Endothelial cell (in vitro differentiated cells): ENCODE data around the gene RBM6. TPM values are rescaled to one million over a fixed set of nuclear protein-coding genes. Genes with fewer than 3 reads are reported as not detected.
"Not testable (repeated sequence)": the region's sequence is repeated elsewhere in the genome, so short reads cannot be mapped to it uniquely, and the experiment has no call there.

ENCODE experiments used
- DNase-seq: peaks from one replicate; pipeline ENCODE4 v3.0.0; 2021; ENCODE audit warnings: low spot score
- H3K27ac Mint-ChIP-seq: one replicate; pipeline ENCODE4 v1.8.0; 2021; ENCODE audit warnings: mixed read lengths, inconsistent platforms; ENCODE audit not compliant: unreplicated experiment
- H3K27me3 Mint-ChIP-seq: one replicate; pipeline ENCODE4 v1.8.0; 2021; ENCODE audit warnings: mild to moderate bottlenecking, moderate library complexity, mixed read lengths, inconsistent platforms; ENCODE audit not compliant: unreplicated experiment
- H3K36me3 Mint-ChIP-seq: one replicate; pipeline ENCODE4 v1.8.0; 2021; ENCODE audit warnings: mild to moderate bottlenecking, low read depth, mixed read lengths, inconsistent platforms; ENCODE audit not compliant: unreplicated experiment
- H3K4me1 Mint-ChIP-seq: one replicate; pipeline ENCODE4 v1.8.0; 2021; ENCODE audit warnings: mild to moderate bottlenecking, mixed read lengths, inconsistent platforms; ENCODE audit not compliant: unreplicated experiment
- H3K4me3 Mint-ChIP-seq: one replicate; pipeline ENCODE4 v1.8.0; 2021; ENCODE audit warnings: mild to moderate bottlenecking, mixed read lengths, inconsistent platforms; ENCODE audit not compliant: unreplicated experiment
- H3K9me3 Mint-ChIP-seq: one replicate; pipeline ENCODE4 v1.8.0; 2021; ENCODE audit warnings: mixed read lengths, inconsistent platforms; ENCODE audit not compliant: unreplicated experiment
- total RNA-seq: library from RNA; stranded (reverse); fragmentation: NEBNext Ultra II Directional; extraction: Animal tissue kit (Norgen Biotek cat#: 25700); gene quantifications from one replicate; pipeline ENCODE4 v1.2.1, GENCODE V29; 2021; ENCODE audit not compliant: unreplicated experiment
- TF ChIP-seq, protein P1 (sequence below): fragments of 200-600 bp; sonication (generic); IDR thresholded peaks from one replicate; pipeline ENCODE4 v1.5.0; 2021; ENCODE audit warnings: antibody characterized with exemption; ENCODE audit not compliant: unreplicated experiment

Gene RBM6
- total RNA-seq, 1 donor from 2014 or later, result 76.2 TPM

DNA sequence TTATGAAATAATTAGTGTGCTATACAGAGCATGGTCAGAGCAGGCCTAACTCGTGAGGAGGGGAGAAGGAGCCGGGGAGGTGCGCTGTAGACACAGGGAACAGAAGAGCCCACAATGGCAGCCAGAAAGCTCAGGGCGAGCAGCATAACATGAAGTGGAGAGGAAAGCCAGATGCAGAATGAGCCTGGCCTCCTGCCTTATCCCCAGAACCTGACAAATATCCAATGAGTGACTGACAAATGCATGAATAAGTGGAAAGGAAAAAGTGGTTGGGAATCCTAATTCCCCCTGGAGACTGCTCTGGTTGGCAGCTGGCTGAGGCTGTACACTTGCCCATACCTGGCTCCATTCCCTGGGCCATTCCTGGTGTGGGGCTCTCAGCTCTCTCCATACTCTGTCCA lies 27.1 kb upstream of the RBM6 start:
- Mint-ChIP-seq H3K27me3 (peaks cover 13% of the 10 kb centered on the region), H3K4me3 (no peak overlapping the region), H3K4me1 (no peaks in the 10 kb centered on the region), H3K9me3 (no peaks in the 10 kb centered on the region), H3K27ac (no peak overlapping the region), H3K36me3 (peaks cover 16% of the 10 kb centered on the region)
- TF ChIP-seq, protein P1, sequence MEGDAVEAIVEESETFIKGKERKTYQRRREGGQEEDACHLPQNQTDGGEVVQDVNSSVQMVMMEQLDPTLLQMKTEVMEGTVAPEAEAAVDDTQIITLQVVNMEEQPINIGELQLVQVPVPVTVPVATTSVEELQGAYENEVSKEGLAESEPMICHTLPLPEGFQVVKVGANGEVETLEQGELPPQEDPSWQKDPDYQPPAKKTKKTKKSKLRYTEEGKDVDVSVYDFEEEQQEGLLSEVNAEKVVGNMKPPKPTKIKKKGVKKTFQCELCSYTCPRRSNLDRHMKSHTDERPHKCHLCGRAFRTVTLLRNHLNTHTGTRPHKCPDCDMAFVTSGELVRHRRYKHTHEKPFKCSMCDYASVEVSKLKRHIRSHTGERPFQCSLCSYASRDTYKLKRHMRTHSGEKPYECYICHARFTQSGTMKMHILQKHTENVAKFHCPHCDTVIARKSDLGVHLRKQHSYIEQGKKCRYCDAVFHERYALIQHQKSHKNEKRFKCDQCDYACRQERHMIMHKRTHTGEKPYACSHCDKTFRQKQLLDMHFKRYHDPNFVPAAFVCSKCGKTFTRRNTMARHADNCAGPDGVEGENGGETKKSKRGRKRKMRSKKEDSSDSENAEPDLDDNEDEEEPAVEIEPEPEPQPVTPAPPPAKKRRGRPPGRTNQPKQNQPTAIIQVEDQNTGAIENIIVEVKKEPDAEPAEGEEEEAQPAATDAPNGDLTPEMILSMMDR, result no peak
- DNase-seq, result no peak

DNA sequence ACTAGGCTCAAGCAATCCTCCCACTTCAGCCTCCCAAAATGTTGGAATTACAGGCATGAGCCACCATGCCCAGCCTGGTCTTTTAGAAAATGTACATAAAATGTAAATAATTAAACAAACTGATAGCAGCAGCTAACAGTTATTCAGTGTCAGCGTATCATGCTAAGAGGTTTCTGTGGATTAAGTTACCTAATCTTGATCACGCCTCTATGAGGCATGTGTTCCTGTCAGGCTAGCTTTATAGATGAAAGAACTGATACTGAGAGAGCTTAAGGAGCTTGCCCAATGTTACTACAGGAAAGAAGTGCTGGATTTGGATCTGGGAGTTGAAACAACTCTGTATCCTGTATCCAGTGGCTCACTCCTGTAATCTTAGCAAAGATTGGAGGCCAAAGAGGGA lies 25.0 kb upstream of the RBM6 start:
- Mint-ChIP-seq H3K4me3 (no peak overlapping the region), H3K27ac (peak overlapping the region; percentile 25), H3K36me3 (peaks cover 15% of the 10 kb centered on the region), H3K4me1 (no peaks in the 10 kb centered on the region), H3K27me3 (peaks cover 8% of the 10 kb centered on the region), H3K9me3 (no peaks in the 10 kb centered on the region)
- TF ChIP-seq, protein P1, result no peak
- DNase-seq, result no peak

- no peaks in the 10 kb centered on the region for H3K4me1 Mint-ChIP-seq
- TF ChIP-seq, protein P1, result no peak
- no peak for DNase-seq
- H3K36me3 Mint-ChIP-seq, result peaks cover 12% of the 10 kb centered on the region
- no peak overlapping the region for H3K27ac Mint-ChIP-seq
- peaks cover 5% of the 10 kb centered on the region for H3K27me3 Mint-ChIP-seq
- no peaks in the 10 kb centered on the region for H3K9me3 Mint-ChIP-seq
- no peak overlapping the region for H3K4me3 Mint-ChIP-seq
Observed at GRCh38 chr3:49916686-49917085, 23.3 kb upstream of the RBM6 start.

GRCh38 chr3:49917806-49918590 lies 22.0 kb upstream of the RBM6 start:
- not testable (repeated sequence) for H3K9me3 Mint-ChIP-seq, H3K27ac Mint-ChIP-seq, H3K4me3 Mint-ChIP-seq, DNase-seq, H3K27me3 Mint-ChIP-seq, H3K4me1 Mint-ChIP-seq, H3K36me3 Mint-ChIP-seq

- peaks cover 2% of the 10 kb centered on the region for H3K27me3 Mint-ChIP-seq
- H3K4me1 Mint-ChIP-seq, result no peaks in the 10 kb centered on the region
- peaks cover 3% of the 10 kb centered on the region for H3K36me3 Mint-ChIP-seq
- no peak overlapping the region for H3K27ac Mint-ChIP-seq
- no peak overlapping the region for H3K4me3 Mint-ChIP-seq
- no peak for DNase-seq
- TF ChIP-seq, protein P1, result no peak
- H3K9me3 Mint-ChIP-seq, result no peaks in the 10 kb centered on the region
Observed at GRCh38 chr3:49924683-49925082, 15.3 kb upstream of the RBM6 start.
